Breast epithelium (tissue), 4 donors: ENCODE data around the gene THBS4. TPM values are rescaled to one million over a fixed set of nuclear protein-coding genes. Genes with fewer than 3 reads are reported as not detected.

Experiments
- DNase-seq, 2 donors: peaks; one replicate each; pipeline ENCODE4 v3.0.0-alpha.2; 2019; ENCODE audit warnings: low spot score in 2 of 2
- H3K27ac ChIP-seq, 2 donors: fragments of 200-600 bp; sonication (generic) in 1 of 2; one replicate each; pipeline ENCODE4 v1.5.1; 2016 to 2019; ENCODE audit warnings: mild to moderate bottlenecking in 1 of 2
- H3K27me3 ChIP-seq, 2 donors: fragments of 200-600 bp; sonication (generic) in 1 of 2; one replicate each; pipeline versions ENCODE4 v1.5.1 to v1.6.0; 2017 to 2019; ENCODE audit warnings: control low read depth in 1 of 2, mild to moderate bottlenecking in 1 of 2
- H3K36me3 ChIP-seq: fragments of 200-600 bp; one replicate; pipeline ENCODE4 v1.5.1; 2019
- H3K4me1 ChIP-seq, 2 donors: fragments of 200-600 bp; sonication (generic); one replicate each; pipeline ENCODE4 v1.5.1; 2016 to 2019; ENCODE audit warnings: control low read depth in 1 of 2
- H3K4me3 ChIP-seq, 3 donors: fragments of 200-600 bp; sonication (generic); 1 replicate in 2 of 3; 2 replicates in 1 of 3; pipeline ENCODE4 v1.5.1; 2016 to 2019; ENCODE audit warnings: mild to moderate bottlenecking in 3 of 3, moderate library complexity in 2 of 3
- H3K9me3 ChIP-seq, 2 donors: fragments of 200-600 bp; sonication (generic) in 1 of 2; one replicate each; pipeline ENCODE4 v1.5.1; 2016 to 2019; ENCODE audit warnings: control low read depth in 1 of 2
- POLR2A ChIP-seq: fragments of 450-650 bp; IDR thresholded peaks from one replicate; pipeline ENCODE4 v1.6.1; 2016; ENCODE audit warnings: antibody characterized with exemption, mild to moderate bottlenecking, moderate library complexity
- POLR2AphosphoS5 ChIP-seq, 3 donors: sonication (generic); formaldehyde crosslinking; IDR thresholded peaks; one replicate each; pipeline ENCODE4 v1.6.1; 2017; ENCODE audit warnings: antibody characterized with exemption in 3 of 3
- intact Hi-C: fragments of 100-400 bp; cut with DNase I; formaldehyde crosslinking; loops from one replicate; pipeline ENCODE4 v1.15.1; 2023; ENCODE audit warnings: low total_unique reads
- total RNA-seq, 3 donors: library from RNA; depleted of rRNA; stranded (reverse); fragments of >200 nt; gene quantifications; one replicate each; pipeline ENCODE4 v1.1.0, GENCODE V29; 2016
- TF ChIP-seq, protein P1 (sequence below), 3 donors: fragments of 450-650 bp; IDR thresholded peaks; one replicate each; pipeline ENCODE4 v1.5.1; 2016 to 2017; ENCODE audit warnings: antibody characterized with exemption in 3 of 3, mild to moderate bottlenecking in 3 of 3, moderate library complexity in 3 of 3

The THBS4 gene
- total RNA-seq, 3 donors from 2014 or later, result 2.0 to 6.0 (median 3.5) TPM

- TF ChIP-seq POLR2AphosphoS5 (IDR thresholded peaks at IDR 0.05) (no peak), POLR2A (no peak)
- TF ChIP-seq, protein P1, sequence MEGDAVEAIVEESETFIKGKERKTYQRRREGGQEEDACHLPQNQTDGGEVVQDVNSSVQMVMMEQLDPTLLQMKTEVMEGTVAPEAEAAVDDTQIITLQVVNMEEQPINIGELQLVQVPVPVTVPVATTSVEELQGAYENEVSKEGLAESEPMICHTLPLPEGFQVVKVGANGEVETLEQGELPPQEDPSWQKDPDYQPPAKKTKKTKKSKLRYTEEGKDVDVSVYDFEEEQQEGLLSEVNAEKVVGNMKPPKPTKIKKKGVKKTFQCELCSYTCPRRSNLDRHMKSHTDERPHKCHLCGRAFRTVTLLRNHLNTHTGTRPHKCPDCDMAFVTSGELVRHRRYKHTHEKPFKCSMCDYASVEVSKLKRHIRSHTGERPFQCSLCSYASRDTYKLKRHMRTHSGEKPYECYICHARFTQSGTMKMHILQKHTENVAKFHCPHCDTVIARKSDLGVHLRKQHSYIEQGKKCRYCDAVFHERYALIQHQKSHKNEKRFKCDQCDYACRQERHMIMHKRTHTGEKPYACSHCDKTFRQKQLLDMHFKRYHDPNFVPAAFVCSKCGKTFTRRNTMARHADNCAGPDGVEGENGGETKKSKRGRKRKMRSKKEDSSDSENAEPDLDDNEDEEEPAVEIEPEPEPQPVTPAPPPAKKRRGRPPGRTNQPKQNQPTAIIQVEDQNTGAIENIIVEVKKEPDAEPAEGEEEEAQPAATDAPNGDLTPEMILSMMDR (IDR thresholded peaks at IDR 0.05), result no peak
- Histone ChIP-seq H3K4me3 (no peak overlapping the region), H3K27me3 (no peaks in the 10 kb centered on the region), H3K4me1 (no peaks in the 10 kb centered on the region), H3K36me3 (no peaks in the 10 kb centered on the region), H3K9me3 (no peaks in the 10 kb centered on the region), H3K27ac (no peak overlapping the region)
- intact Hi-C loops, result no loop called here
- DNase-seq, result no peak
These were observed 87.4 kb downstream of the THBS4 start for GRCh38 chr5:80122579-80122978.

GRCh38 chr5:80124121-80124918, 89.2 kb downstream of the THBS4 start:
- Histone ChIP-seq H3K9me3 (no peaks in the 10 kb centered on the region), H3K27ac (no peak overlapping the region), H3K4me3 (no peak overlapping the region), H3K36me3 (no peaks in the 10 kb centered on the region), H3K4me1 (no peaks in the 10 kb centered on the region), H3K27me3 (no peaks in the 10 kb centered on the region)
- intact Hi-C loops, result no loop called here
- no peak for DNase-seq
- TF ChIP-seq, protein P1 (IDR thresholded peaks at IDR 0.05), result no peak
- TF ChIP-seq POLR2AphosphoS5 (IDR thresholded peaks at IDR 0.05) (no peak), POLR2A (no peak)

- Histone ChIP-seq H3K27me3 (no peaks in the 10 kb centered on the region), H3K9me3 (no peaks in the 10 kb centered on the region), H3K36me3 (no peaks in the 10 kb centered on the region), H3K4me1 (no peaks in the 10 kb centered on the region), H3K4me3 (no peak overlapping the region), H3K27ac (no peak overlapping the region)
- no peak for DNase-seq
- TF ChIP-seq POLR2AphosphoS5 (IDR thresholded peaks at IDR 0.05) (no peak), POLR2A (no peak)
- TF ChIP-seq, protein P1 (IDR thresholded peaks at IDR 0.05), result no peak
- intact Hi-C loops, result no loop called here
These were observed 90.1 kb downstream of the THBS4 start for GRCh38 chr5:80125022-80125961.

- H3K4me1 ChIP-seq, result no peaks in the 10 kb centered on the region
- DNase-seq, result no peak
- H3K27ac ChIP-seq, result no peak overlapping the region
- intact Hi-C loops, result no loop called here
- no peaks in the 10 kb centered on the region for H3K9me3 ChIP-seq
- no peak overlapping the region for H3K4me3 ChIP-seq
- no peaks in the 10 kb centered on the region for H3K36me3 ChIP-seq
- H3K27me3 ChIP-seq, result no peaks in the 10 kb centered on the region
- no peak for TF ChIP-seq POLR2AphosphoS5 (IDR thresholded peaks at IDR 0.05)
- no peak for TF ChIP-seq POLR2A
- TF ChIP-seq, protein P1 (IDR thresholded peaks at IDR 0.05), result no peak
These were observed 90.9 kb downstream of the THBS4 start for GRCh38 chr5:80125962-80126480.
